Occipital lobe (tissue), 2 donors: ENCODE measurements around the gene CNOT8. TPM values are rescaled to one million over a fixed set of nuclear protein-coding genes. Genes with fewer than 3 reads are reported as not detected.
"Not testable (repeated sequence)": the region's sequence is repeated elsewhere in the genome, so short reads cannot be mapped to it uniquely, and the experiment has no call there.

Experiments
- DNase-seq: peaks from one replicate; lab custom pipeline; 2025; lab: John Stamatoyannopoulos, UW
- total RNA-seq: library from RNA; depleted of rRNA; stranded (reverse); fragments of >200 nt; gene quantifications from one replicate; pipeline ENCODE4 v1.2.3, GENCODE V29; 2014

The CNOT8 gene
- total RNA-seq, 1 donor from 2014 or later: 139 TPM

GRCh38 chr5:154834053-154834452, 24.4 kb upstream of the CNOT8 start:
- DNase-seq: no peak

DNA sequence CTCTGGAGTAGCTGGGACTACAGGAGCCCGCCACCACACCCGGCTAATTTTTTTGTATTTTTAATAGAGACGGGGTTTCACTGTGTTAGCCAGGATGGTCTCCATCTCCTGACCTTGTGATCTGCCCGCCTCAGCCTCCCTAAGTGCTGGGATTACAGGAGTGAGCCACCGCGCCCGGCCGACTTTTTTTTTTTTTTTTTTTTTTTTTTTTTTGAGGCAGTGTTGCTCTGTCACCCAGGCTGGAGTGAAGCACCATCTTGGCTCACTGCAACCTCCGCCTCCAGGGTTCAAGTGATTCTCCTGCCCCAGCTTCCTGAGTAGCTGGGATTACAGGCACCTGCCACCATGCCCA, 22.8 kb upstream of the CNOT8 start:
- not testable (repeated sequence) for DNase-seq

DNA sequence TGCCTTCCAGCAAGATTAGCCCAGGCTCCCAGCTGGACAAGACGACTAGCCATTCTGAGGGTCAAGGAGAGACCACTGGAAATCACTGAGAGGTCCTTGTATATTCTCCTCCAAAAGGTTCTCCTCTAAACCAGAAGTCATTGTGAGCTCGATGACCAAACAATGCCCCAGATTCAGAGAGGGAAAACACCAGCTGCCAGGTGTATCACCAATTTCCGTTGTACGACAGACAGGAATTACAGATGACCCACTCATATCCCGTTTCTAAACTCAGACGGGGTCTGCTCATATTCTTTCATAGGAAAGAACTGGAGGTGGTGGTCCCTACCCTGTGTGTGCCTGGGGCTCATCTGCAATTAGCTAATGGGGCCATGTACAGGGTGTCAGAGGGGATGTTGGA, 22.2 kb upstream of the CNOT8 start:
- no peak for DNase-seq

DNA sequence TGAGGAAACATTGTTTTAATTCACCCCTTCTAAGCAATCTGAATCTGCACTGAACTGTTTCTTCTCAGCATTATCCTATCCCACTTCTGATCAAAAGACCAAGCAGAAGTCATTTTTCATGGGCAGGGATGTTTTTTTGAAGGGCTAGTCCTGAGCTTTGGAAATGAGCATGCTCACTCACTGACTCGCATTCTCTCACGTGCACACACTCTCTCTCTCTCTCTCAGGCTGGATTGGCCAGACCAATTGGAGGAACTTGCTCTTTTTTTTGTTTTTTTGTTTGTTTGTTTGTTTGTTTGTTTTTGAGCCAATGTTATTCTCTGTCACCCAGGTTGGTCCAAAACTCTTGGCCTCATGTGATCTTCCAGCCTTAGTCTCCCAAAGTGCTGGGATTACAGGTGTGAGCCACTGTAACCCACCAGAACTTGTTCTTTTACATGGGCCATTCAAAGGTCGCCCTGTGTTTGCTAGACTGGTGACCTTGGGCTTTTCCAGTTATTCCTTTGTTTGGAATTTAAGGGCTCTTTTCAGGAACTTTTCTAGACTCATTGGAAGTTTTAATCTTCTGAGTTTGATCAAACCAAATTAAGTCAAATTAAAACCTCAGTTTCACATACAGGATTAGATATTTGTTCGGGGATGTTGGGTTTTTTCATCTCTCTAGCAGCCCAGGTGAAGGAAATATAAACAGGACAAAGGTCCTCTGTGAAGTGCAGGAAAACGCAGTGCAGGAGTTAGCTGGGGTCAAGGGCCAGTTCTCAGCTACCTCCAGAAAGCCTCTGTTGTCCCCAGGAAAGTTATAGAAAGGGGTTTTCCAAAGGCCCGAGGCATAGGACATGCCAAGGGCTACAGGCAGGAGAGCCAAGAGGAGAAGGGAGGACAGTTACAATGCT, 21.2 kb upstream of the CNOT8 start:
- DNase-seq: no peak

GRCh38 chr5:154840435-154841272, 17.8 kb upstream of the CNOT8 start:
- no peak for DNase-seq

- no peak for DNase-seq
Measured at GRCh38 chr5:154841273-154841661, 17.2 kb upstream of the CNOT8 start.

- no peak for DNase-seq
Measured at GRCh38 chr5:154842689-154843530, 15.5 kb upstream of the CNOT8 start.

DNA sequence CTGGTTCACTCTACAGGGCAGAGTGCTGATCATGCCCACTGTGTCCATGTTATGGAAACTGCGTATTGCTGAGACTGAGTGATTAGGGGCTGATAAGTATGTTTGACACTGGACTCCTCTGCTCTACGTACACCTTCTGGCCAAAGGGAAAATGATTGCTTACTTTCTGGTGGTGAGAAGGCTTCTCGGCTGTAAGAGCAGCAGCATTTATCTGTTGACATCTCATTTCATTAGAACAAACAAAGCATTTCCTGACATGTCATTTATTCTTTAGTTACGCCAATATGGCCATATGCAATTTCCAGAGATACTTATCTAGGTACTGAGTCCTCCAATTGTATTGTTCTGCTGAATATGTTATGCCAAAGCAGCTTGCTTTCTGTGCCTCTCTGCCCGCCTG, 13.6 kb upstream of the CNOT8 start:
- no peak for DNase-seq

GRCh38 chr5:154849264-154849785, 9.1 kb upstream of the CNOT8 start:
- no peak for DNase-seq

GRCh38 chr5:154849791-154850201, 8.6 kb upstream of the CNOT8 start:
- no peak for DNase-seq

DNA sequence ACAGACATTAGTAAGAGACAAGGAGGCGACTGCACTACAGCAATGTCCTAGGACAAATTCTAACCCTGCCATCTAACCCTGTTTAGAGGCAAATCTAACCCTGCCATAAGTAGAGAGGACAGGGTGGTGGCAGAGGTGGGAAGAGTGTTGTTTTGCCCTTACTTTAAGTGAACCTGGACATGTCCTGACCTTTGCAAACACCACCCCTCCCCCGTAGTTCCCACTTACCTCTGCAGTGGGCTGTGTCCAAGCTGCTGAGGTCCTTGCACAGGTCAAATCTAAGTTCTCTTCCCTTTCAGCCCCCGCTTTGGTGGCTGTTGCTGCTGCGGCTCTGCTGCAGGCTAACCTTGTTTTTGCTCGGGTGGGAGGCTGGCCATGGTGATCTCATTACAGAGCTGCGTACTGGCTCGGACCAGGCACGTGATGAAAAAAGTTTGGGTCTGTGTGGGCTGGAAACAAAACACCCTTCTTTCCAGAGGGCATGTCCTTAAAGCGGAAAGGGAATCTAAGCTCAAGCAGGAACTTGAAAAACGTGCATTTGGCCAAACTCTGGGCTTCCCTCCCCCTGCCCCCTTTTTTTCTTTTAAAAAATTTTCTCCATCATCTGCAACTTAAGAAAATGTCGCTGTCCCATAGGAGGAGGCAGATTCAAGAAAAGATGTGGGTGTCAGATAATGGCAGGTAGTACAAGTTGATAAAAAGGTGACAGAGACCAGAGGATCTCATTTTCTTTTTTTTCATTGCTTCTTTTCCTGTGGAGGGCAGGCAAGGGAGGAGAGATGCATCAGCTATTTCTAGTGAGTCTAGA, 8.0 kb upstream of the CNOT8 start, which contains the start of gene FAXDC2:
Gene FAXDC2 (minus strand): TSS at position 349 of the 808 bp plus-strand sequence. CDS start 12,425 bp downstream, outside the sequence.
- peak; percentile 66 for DNase-seq

DNA sequence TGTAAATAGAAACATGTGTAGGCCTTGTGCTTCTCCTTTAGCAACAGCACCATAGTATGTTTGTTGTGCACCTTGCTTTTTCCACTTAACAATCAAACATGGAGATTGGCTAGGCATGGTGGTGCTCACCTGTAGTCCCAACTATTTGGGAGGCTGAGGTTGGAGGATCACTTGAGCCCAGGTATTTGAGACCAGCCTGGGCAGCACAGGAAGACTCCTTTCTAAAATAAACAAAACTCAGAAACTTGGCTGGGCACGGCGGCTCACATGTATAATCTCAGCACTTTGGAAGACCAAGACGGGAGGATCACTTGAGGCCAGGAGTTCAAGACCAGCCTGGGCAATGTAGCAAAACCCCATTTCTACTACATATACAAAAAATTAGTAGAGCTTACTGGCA, 7.1 kb upstream of the CNOT8 start:
- DNase-seq: no peak

DNA sequence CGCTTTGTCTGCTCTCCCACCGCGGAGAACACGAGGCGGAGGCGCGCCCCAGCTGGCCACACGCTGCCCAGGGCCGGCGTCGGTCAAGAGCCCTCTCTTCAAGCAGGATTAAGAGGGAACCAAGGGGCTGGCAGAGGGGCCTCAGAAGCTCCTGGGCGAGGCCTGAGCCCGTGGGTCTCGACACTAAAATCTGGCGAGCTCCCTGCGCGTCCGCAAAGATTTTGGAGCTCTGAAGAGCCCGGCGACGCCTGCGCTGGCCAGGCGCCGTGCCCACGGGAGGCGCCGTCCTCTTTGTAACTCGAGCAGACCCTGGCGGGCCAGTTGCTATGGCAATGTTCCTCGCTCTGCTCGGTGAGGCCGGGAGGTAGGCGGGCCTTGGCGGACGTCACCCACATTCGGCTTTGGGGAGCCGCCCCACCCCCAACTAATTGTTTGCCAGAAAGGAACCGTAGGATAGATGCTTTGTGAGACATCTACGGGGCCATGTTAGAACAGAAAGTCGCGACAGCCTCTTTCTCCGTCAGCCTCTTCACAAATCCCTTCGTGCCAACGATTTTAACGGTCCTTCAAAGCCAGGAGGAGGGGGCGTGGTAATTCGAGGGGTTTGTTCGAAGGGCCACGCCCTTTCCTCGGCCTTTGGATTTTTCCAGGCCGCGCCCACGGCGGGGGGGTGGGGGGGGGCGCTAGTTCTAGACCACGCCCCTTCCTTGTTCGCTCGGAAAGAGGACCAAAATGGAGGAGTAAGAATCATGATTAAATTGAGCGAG, 714 bp upstream of the CNOT8 start:
- peak; percentile 95 for DNase-seq

DNA sequence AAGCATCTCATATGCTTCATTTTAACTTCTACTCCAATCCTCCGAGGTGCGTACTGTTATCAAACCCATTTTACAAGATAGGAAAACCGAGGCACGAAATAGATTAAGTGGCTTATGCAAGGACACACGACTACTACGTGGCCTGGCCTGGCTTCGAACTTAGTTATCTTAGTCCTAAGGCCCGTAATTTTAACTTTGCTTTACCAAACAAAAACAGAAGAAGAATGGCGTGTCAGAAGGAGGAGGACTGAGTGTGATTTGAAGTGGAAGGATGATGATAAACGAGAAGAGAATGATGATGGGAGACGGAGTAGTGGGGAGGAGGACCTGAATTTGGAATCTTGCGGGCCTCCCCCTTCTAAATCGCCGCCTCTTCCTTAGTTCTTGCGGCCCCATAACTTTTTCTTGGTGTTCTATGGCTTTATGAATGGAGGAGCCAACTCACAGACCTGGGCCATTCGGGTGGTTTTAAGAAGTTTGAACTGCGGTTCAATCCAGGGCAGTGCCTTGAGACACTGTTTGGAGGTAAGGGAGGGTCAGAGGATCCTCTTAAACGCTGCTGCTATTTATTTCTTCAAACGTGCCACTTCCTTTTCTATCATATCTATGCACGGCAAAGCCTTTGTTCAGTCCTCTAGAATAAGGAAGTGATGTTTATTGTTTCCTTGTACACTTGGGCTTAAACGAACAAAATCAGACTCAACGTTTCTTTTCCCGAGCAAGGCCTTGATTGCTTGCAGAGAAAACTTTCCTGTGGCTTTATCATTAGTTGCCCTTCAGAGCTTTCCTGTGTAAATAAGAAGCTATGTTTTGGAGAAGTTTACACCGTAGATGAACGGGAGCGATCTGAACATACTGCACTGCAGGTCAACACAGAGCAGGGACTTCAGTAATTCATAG, 795 bp downstream of the CNOT8 start:
- DNase-seq: no peak

DNA sequence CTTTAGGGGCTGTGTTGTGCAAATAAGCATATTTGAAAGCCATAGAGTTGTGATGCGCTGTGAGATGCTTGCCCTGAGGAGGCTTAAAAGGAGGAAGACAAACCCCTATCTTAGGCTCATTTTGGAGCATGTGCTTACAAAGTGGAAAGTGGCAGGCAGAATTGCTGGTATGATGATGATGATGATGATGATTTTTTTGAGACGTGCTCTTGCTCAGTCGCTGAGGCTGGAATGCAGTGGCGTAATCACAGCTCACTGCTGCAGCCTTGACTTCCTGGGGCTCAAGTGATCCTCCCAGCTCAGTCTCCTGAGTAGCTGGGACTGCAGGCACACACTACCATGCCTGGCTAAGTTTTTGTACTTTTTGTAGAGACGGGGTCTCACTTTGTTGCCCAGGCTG, 1.7 kb downstream of the CNOT8 start:
- DNase-seq: no peak

DNA sequence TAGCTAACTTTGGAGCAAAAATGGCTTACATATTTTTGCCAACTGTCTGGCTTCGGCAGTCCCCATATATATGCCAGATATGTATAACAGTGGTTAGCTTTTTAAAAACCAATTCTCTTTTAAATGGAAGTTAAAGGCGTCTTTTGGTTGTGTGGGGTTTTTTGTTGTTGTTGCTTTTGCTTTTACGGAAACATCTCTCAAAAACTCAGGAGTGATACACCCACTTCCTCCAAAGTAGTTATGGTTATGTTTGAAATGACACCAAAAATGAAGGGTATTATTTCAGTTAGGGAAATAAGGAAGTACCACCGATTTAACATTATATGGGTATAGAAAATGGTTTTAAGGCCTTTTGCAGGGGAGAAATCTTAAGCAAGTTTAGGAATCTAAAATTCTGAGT, 2.3 kb downstream of the CNOT8 start:
- DNase-seq: no peak

DNA sequence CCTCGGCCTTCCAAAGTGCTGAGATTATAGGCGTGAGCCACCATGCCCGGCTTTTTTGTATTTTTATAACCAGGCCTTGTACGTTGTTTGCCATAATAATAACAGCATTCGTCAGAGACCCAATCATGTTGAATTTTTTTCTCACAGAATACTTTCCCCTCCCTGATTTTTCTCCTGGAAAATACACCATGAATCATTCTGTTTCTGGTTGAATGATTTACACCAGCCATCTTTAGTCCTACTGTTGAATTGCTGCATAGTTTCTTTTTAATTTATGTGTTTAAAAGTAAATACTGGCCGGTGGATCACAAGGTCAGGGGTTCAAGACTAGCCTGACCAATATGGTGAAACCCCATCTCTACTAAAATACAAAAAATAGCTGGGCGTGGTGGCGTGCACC, 3.5 kb downstream of the CNOT8 start:
- DNase-seq: no peak

GRCh38 chr5:154862766-154863165, 4.3 kb downstream of the CNOT8 start:
- no peak for DNase-seq
